ENCODE data around the gene COG5.

Gene COG5

GRCh38 chr7:107186240-107186639 lies 377.5 kb downstream of the COG5 start:
- no peak for FAIRE-seq
- DNase-seq (ENCODE audit: low spot score) = no peak

- FAIRE-seq (no peak), DNase-seq (ENCODE audit: low spot score) (no peak)
Observed at GRCh38 chr7:107185716-107186115, 378.0 kb downstream of the COG5 start.

GRCh38 chr7:107181172-107181571 lies 382.5 kb downstream of the COG5 start:
- FAIRE-seq (no peak), DNase-seq (ENCODE audit: low spot score) (no peak)

- FAIRE-seq (no peak), DNase-seq (ENCODE audit: low spot score) (peak; percentile 31)
Observed at GRCh38 chr7:107180378-107180777, 383.3 kb downstream of the COG5 start.

GRCh38 chr7:107179326-107180164 lies 384.2 kb downstream of the COG5 start:
- DNase-seq (ENCODE audit: low spot score) (peak; percentile 55), FAIRE-seq (peak; percentile 9)

- no peak for DNase-seq (ENCODE audit: low spot score)
- FAIRE-seq = no peak
Observed at GRCh38 chr7:107173691-107174406, 389.9 kb downstream of the COG5 start.

GRCh38 chr7:107173191-107173590 lies 390.5 kb downstream of the COG5 start:
- no peak for DNase-seq (ENCODE audit: low spot score)
- no peak for FAIRE-seq

- no peak for FAIRE-seq
- no peak for DNase-seq (ENCODE audit: low spot score)
Observed at GRCh38 chr7:107172276-107173032, 391.3 kb downstream of the COG5 start.

GRCh38 chr7:107171496-107171895 lies 392.2 kb downstream of the COG5 start:
- FAIRE-seq = no peak
- no peak for DNase-seq (ENCODE audit: low spot score)

GRCh38 chr7:107170051-107170915 lies 393.4 kb downstream of the COG5 start:
- FAIRE-seq (no peak), DNase-seq (ENCODE audit: low spot score) (no peak)

- DNase-seq (ENCODE audit: low spot score) (peak; percentile 94), FAIRE-seq (peak; percentile 30)
Observed at GRCh38 chr7:107169120-107170050, 394.3 kb downstream of the COG5 start.

- FAIRE-seq = peak; percentile 88
Observed at GRCh38 chr7:107168233-107169119, 395.2 kb downstream of the COG5 start, which contains the start of gene HBP1. HBP1 (plus strand) TSS chr7:107169003; CDS start chr7:107179894, 10,891 bp downstream.

GRCh38 chr7:107167483-107168232 lies 396.1 kb downstream of the COG5 start:
- no peak for FAIRE-seq
- peak; percentile 70 for DNase-seq (ENCODE audit: low spot score)

More at GRCh38 chr7:107168233-107169119, 395.2 kb downstream of the COG5 start, which contains the start of gene HBP1:
- DNase-seq (ENCODE audit: low spot score) = peak; percentile 98

GRCh38 chr7:107166736-107167426 lies 396.8 kb downstream of the COG5 start:
- FAIRE-seq = no peak
- no peak for DNase-seq (ENCODE audit: low spot score)

- DNase-seq (ENCODE audit: low spot score) (no peak), FAIRE-seq (no peak)
Observed at GRCh38 chr7:107165341-107165740, 398.4 kb downstream of the COG5 start.

- FAIRE-seq = no peak
- DNase-seq (ENCODE audit: low spot score) = no peak
Observed at GRCh38 chr7:107164092-107164491, 399.6 kb downstream of the COG5 start.

GRCh38 chr7:107162475-107162874 lies 401.2 kb downstream of the COG5 start:
- no peak for DNase-seq (ENCODE audit: low spot score)
- FAIRE-seq = no peak

Data from urothelium cell line (cell line).